Testis (tissue), 2 donors: ENCODE results near the gene SETDB2.

Experiments used
- POLR2A ChIP-seq: fragments of 450-650 bp; IDR thresholded peaks from one replicate; pipeline ENCODE4 v1.6.1; 2017; ENCODE audit warnings: antibody characterized with exemption, mild to moderate bottlenecking, moderate library complexity
- TF ChIP-seq, protein P1 (sequence below), 3 experiments: fragments of 450-650 bp in 2 of 3; fragments of 200-600 bp in 1 of 3; sonication (generic) in 1 of 3; IDR thresholded peaks; one replicate each; pipeline ENCODE4 v1.5.1; 2016 to 2019; ENCODE audit warnings: antibody characterized with exemption in 3 of 3, mild to moderate bottlenecking in 2 of 3, moderate library complexity in 1 of 3

DNA sequence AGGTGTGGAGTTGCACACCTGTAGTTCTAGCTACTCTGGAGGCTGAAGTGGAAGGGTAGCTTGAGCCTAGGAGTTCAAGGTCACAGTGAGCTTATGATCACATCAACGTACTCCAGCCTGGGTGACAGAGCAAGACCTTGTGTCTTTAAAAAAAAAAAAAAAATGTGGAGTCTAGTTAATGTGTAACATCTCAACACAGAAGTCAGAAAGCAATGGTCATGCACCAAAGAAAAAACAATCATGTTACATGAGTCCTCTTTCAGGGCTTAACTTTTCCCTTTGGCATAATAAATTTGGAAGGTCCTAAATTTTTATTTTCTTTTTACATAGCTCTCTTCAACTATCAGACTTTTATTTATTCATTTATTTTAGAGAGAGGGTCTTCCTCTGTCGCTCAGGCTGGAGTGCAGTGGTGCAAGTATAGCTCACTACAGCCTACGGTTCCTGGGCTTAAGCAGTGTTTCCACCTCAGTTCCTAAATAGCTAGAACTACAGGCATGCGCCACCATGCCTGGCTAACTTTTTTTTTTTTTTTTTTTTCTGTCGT lies 22.3 kb downstream of the SETDB2 start:
- TF ChIP-seq, protein P1, sequence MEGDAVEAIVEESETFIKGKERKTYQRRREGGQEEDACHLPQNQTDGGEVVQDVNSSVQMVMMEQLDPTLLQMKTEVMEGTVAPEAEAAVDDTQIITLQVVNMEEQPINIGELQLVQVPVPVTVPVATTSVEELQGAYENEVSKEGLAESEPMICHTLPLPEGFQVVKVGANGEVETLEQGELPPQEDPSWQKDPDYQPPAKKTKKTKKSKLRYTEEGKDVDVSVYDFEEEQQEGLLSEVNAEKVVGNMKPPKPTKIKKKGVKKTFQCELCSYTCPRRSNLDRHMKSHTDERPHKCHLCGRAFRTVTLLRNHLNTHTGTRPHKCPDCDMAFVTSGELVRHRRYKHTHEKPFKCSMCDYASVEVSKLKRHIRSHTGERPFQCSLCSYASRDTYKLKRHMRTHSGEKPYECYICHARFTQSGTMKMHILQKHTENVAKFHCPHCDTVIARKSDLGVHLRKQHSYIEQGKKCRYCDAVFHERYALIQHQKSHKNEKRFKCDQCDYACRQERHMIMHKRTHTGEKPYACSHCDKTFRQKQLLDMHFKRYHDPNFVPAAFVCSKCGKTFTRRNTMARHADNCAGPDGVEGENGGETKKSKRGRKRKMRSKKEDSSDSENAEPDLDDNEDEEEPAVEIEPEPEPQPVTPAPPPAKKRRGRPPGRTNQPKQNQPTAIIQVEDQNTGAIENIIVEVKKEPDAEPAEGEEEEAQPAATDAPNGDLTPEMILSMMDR (IDR thresholded peaks at IDR 0.05), result no peak
- TF ChIP-seq POLR2A, result no peak
